Loucy (cell line): ENCODE data around the gene LUZP2.

ENCODE experiments used
- H2AFZ ChIP-seq: fragments of 200-600 bp; sonication (generic); 2 replicates; pipeline ENCODE4 v1.6.0; 2016; ENCODE audit warnings: antibody characterized with exemption, mild to moderate bottlenecking, low read length, moderate library complexity
- H3F3A ChIP-seq: fragments of 200-600 bp; 2 replicates; pipeline ENCODE4 v1.6.0; 2016; ENCODE audit warnings: antibody characterized with exemption, low read depth, mild to moderate bottlenecking
- H3K27me3 ChIP-seq: fragments of 200-600 bp; sonication (generic); 2 replicates; pipeline ENCODE4 v1.6.1; 2014; ENCODE audit warnings: low read length, mild to moderate bottlenecking; ENCODE audit not compliant: insufficient read depth, poor library complexity, severe bottlenecking
- H3K36me3 ChIP-seq: fragments of 200-600 bp; sonication (generic); 2 replicates; pipeline ENCODE4 v1.6.1; 2016; ENCODE audit warnings: low read length; ENCODE audit not compliant: insufficient read depth
- H3K4me1 ChIP-seq: fragments of 200-600 bp; sonication (generic); 2 replicates; pipeline ENCODE4 v1.5.1; 2014; ENCODE audit warnings: low read length, mild to moderate bottlenecking; ENCODE audit not compliant: insufficient read depth, poor library complexity, severe bottlenecking
- H3K4me2 ChIP-seq: fragments of 200-600 bp; sonication (generic); 2 replicates; pipeline ENCODE4 v1.6.0; 2014; ENCODE audit warnings: antibody characterized with exemption, low read length, low read depth, mild to moderate bottlenecking; ENCODE audit not compliant: poor library complexity, severe bottlenecking
- H3K4me3 ChIP-seq: fragments of 200-600 bp; sonication (generic); 2 replicates; pipeline ENCODE4 v1.5.1; 2014; ENCODE audit warnings: low read length, mild to moderate bottlenecking, mixed read lengths; ENCODE audit not compliant: poor library complexity, severe bottlenecking
- H3K79me2 ChIP-seq: fragments of 200-600 bp; sonication (generic); 2 replicates; pipeline ENCODE4 v1.6.1; 2014; ENCODE audit warnings: low read length; ENCODE audit not compliant: insufficient read depth
- H3K9ac ChIP-seq: fragments of 200-600 bp; sonication (generic); 2 replicates; pipeline ENCODE4 v1.6.0; 2014; ENCODE audit warnings: mild to moderate bottlenecking, low read depth, low read length, moderate library complexity; ENCODE audit not compliant: poor library complexity, severe bottlenecking
- H3K9me2 ChIP-seq: fragments of 200-600 bp; sonication (generic); replicated peaks from 2 replicates; pipeline ENCODE4 v1.6.1; 2016; ENCODE audit warnings: low read depth, low read length, mixed read lengths
- H3K9me3 ChIP-seq: fragments of 200-600 bp; sonication (generic); 2 replicates; pipeline ENCODE4 v1.6.1; 2014; ENCODE audit warnings: mild to moderate bottlenecking, antibody characterized with exemption, low read length, low read depth; ENCODE audit not compliant: insufficient read depth
- H4K20me1 ChIP-seq: fragments of 200-600 bp; sonication (generic); 2 replicates; pipeline ENCODE4 v1.6.0; 2014; ENCODE audit warnings: antibody characterized with exemption, low read length, mild to moderate bottlenecking; ENCODE audit not compliant: insufficient read depth, poor library complexity, severe bottlenecking
- EZH2phosphoT487 ChIP-seq: fragments of 200-600 bp; IDR thresholded peaks from 2 replicates; pipeline ENCODE4 v1.6.1; 2018; ENCODE audit warnings: antibody characterized with exemption, mild to moderate bottlenecking, moderate library complexity, borderline replicate concordance
- TF ChIP-seq, protein P1 (sequence below): fragments of 200-600 bp; sonication (generic); conservative IDR thresholded peaks from 2 replicates; pipeline ENCODE4 v1.5.1; 2014; ENCODE audit warnings: mild to moderate bottlenecking, antibody characterized with exemption, low read length

Gene LUZP2

DNA sequence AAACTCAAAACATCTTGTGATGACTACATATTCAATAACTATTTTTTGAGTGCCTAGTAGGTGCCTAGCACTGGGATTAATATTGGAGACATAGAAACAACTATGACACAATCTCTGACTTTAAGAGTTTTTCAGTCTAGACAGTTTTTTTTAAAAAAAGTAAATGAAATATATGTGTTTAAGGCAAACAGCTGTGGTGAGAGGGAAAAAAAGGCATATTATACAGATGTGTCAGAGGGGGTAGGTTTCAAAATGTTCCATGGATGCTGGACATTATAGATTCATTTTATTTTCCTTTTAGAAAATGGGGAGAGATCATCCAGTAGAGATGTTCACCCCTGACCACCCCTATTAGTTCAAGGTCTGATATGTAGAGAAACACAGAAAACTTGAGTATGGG is 90.8 kb downstream of the LUZP2 start:
- Histone ChIP-seq H3K36me3 (no peaks in the 10 kb centered on the region), H3K9me3 (no peaks in the 10 kb centered on the region), H3K4me2 (no peak overlapping the region), H4K20me1 (no peaks in the 10 kb centered on the region), H3K27me3 (no peaks in the 10 kb centered on the region), H3K79me2 (no peaks in the 10 kb centered on the region), H3F3A (no peaks in the 10 kb centered on the region), H3K9me2 (no peaks in the 10 kb centered on the region), H2AFZ (no peak overlapping the region), H3K4me3 (no peak overlapping the region), H3K9ac (no peak overlapping the region), H3K4me1 (no peaks in the 10 kb centered on the region)
- TF ChIP-seq, protein P1, sequence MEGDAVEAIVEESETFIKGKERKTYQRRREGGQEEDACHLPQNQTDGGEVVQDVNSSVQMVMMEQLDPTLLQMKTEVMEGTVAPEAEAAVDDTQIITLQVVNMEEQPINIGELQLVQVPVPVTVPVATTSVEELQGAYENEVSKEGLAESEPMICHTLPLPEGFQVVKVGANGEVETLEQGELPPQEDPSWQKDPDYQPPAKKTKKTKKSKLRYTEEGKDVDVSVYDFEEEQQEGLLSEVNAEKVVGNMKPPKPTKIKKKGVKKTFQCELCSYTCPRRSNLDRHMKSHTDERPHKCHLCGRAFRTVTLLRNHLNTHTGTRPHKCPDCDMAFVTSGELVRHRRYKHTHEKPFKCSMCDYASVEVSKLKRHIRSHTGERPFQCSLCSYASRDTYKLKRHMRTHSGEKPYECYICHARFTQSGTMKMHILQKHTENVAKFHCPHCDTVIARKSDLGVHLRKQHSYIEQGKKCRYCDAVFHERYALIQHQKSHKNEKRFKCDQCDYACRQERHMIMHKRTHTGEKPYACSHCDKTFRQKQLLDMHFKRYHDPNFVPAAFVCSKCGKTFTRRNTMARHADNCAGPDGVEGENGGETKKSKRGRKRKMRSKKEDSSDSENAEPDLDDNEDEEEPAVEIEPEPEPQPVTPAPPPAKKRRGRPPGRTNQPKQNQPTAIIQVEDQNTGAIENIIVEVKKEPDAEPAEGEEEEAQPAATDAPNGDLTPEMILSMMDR: no peak
- no peak for TF ChIP-seq EZH2phosphoT487

DNA sequence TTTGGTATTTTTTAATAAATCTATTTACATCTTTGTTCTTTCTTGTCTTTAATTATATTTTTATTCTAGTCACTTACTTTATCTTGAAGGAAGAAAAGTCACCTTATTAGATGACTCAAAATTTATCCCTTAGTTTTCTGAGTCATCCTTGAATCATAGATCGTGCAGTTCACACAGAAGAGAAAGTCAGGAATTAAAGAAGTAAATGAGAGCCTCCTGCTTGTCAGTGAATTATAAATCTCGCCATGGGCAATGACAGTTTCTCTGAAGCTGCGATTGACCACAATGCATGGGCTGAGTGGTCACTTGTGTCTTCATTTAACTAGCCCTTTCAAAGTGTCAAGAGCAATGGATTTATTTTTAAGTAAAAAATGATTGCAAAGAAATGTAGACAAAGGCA is 91.2 kb downstream of the LUZP2 start:
- no peak overlapping the region for H3K9ac ChIP-seq
- no peaks in the 10 kb centered on the region for H3K4me1 ChIP-seq
- no peaks in the 10 kb centered on the region for H3K36me3 ChIP-seq
- H3K9me2 ChIP-seq: no peaks in the 10 kb centered on the region
- H3K9me3 ChIP-seq: no peaks in the 10 kb centered on the region
- H3K4me2 ChIP-seq: no peak overlapping the region
- H2AFZ ChIP-seq: no peak overlapping the region
- no peaks in the 10 kb centered on the region for H4K20me1 ChIP-seq
- no peaks in the 10 kb centered on the region for H3F3A ChIP-seq
- H3K79me2 ChIP-seq: no peaks in the 10 kb centered on the region
- no peak for TF ChIP-seq EZH2phosphoT487
- TF ChIP-seq, protein P1: no peak
- H3K4me3 ChIP-seq: no peak overlapping the region
- H3K27me3 ChIP-seq: no peaks in the 10 kb centered on the region

DNA sequence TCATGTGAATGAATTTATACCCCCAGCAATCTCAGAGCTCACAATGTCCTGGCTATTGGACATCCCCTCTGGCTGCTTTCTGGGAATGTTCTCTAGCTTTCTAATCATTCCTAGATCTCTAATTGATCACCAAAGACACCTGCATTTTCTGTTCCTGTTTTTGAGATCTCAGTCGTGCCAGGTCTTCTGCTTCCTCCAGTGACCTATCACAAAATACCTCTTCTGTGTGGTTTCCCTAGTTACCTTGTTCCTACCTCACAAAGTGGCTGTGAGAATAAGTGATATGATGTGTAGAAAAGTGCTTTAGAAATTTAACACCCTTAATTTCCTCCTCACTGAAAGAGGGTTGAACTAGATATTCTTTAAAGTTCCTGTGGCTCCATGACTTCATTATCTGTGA is 92.2 kb downstream of the LUZP2 start:
- Histone ChIP-seq H3F3A (no peaks in the 10 kb centered on the region), H3K4me1 (no peaks in the 10 kb centered on the region), H2AFZ (no peak overlapping the region), H3K9ac (no peak overlapping the region), H3K4me3 (no peak overlapping the region), H3K4me2 (no peak overlapping the region), H3K27me3 (no peaks in the 10 kb centered on the region), H3K79me2 (no peaks in the 10 kb centered on the region), H3K9me2 (no peaks in the 10 kb centered on the region), H4K20me1 (no peaks in the 10 kb centered on the region), H3K36me3 (no peaks in the 10 kb centered on the region), H3K9me3 (no peaks in the 10 kb centered on the region)
- TF ChIP-seq, protein P1: no peak
- TF ChIP-seq EZH2phosphoT487: no peak
